Panc1 (cell line): ENCODE data around the gene CASTOR1.

Experiments
- CTCF ChIP-seq: fragments of 450-650 bp; IDR thresholded peaks from 2 replicates; pipeline ENCODE4 v1.5.1; 2017; ENCODE audit warnings: mild to moderate bottlenecking
- SIN3A ChIP-seq: IDR thresholded peaks from 2 replicates; pipeline ENCODE4 v1.6.1; 2012; ENCODE audit warnings: low read depth, mild to moderate bottlenecking, low read length, moderate library complexity, borderline replicate concordance; ENCODE audit not compliant: insufficient read depth
- TF ChIP-seq, protein P1 (sequence below), 2 experiments: IDR thresholded peaks; 2 replicates each; pipeline ENCODE4 v1.6.1; 2011 to 2012; ENCODE audit warnings: low read depth in 2 of 2, control low read depth in 1 of 2, low read length in 1 of 2, mild to moderate bottlenecking in 1 of 2, moderate library complexity in 1 of 2; ENCODE audit not compliant: insufficient read depth in 1 of 2

DNA sequence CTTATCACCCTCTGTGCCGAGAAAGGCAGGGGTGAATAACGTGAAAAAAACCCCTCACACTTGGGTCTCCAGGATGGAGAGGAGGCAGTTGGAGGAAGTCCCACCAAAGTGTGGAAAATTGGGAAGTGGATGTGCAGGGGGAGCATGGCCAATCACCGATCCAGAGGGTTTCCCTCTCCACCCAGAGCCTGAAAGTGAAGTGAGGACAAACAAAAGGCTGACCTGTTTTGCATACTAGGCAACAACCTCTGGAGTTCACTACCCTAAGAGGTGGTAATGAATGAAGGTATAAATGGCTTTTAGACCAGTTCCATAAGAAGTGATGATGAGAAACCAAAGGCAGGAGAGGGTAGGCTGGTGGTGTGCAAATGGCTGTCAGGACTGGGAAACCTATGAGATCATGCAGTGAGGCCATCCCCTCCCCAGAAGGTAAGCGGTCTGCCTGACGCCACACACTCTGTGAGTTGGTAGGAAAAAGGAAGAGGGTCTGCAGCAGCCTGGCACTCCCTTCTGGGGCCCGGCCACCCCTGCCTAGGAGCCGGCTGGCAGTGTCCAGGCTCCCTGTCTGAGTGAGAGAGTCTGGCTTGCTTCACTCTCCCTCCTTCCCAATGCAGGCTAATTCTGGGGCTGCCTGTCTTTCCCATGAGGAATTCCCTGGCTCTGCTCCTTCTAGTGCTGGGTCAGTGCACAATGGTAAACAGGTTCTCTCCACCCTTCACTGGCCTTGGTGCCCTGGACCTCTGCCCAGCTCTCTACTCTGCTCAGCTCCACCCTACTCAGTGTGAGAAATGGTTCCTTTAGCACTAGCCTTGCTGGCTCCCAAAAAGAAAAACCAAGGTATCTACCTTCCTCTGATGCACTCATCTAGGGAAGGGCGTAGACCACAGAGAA, 21.8 kb upstream of the CASTOR1 start:
- TF ChIP-seq, protein P1, sequence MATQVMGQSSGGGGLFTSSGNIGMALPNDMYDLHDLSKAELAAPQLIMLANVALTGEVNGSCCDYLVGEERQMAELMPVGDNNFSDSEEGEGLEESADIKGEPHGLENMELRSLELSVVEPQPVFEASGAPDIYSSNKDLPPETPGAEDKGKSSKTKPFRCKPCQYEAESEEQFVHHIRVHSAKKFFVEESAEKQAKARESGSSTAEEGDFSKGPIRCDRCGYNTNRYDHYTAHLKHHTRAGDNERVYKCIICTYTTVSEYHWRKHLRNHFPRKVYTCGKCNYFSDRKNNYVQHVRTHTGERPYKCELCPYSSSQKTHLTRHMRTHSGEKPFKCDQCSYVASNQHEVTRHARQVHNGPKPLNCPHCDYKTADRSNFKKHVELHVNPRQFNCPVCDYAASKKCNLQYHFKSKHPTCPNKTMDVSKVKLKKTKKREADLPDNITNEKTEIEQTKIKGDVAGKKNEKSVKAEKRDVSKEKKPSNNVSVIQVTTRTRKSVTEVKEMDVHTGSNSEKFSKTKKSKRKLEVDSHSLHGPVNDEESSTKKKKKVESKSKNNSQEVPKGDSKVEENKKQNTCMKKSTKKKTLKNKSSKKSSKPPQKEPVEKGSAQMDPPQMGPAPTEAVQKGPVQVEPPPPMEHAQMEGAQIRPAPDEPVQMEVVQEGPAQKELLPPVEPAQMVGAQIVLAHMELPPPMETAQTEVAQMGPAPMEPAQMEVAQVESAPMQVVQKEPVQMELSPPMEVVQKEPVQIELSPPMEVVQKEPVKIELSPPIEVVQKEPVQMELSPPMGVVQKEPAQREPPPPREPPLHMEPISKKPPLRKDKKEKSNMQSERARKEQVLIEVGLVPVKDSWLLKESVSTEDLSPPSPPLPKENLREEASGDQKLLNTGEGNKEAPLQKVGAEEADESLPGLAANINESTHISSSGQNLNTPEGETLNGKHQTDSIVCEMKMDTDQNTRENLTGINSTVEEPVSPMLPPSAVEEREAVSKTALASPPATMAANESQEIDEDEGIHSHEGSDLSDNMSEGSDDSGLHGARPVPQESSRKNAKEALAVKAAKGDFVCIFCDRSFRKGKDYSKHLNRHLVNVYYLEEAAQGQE (IDR thresholded peaks at IDR 0.05; ENCODE audit: insufficient read depth in 1 of 2, low read depth in 2 of 2, low read length in 1 of 2) = no peak
- TF ChIP-seq CTCF = no peak
- TF ChIP-seq SIN3A = no peak
